ENCODE results near the gene SLC25A13. TPM values are rescaled to one million over a fixed set of nuclear protein-coding genes. Genes with fewer than 3 reads are reported as not detected.

SLC25A13 gene
- total RNA-seq, 4 donors from 2014 or later, result 2.3 to 53.0 (median 39.3) TPM

GRCh38 chr7:96322847-96323461 is 1.1 kb upstream of the SLC25A13 start:
- no peak overlapping the region for H3K4me3 ChIP-seq
- H3K27ac ChIP-seq, result peak overlapping the region in 1 of 2 donors; percentile 97
- no peaks in the 10 kb centered on the region for H3K27me3 ChIP-seq
- TF ChIP-seq, protein P1, sequence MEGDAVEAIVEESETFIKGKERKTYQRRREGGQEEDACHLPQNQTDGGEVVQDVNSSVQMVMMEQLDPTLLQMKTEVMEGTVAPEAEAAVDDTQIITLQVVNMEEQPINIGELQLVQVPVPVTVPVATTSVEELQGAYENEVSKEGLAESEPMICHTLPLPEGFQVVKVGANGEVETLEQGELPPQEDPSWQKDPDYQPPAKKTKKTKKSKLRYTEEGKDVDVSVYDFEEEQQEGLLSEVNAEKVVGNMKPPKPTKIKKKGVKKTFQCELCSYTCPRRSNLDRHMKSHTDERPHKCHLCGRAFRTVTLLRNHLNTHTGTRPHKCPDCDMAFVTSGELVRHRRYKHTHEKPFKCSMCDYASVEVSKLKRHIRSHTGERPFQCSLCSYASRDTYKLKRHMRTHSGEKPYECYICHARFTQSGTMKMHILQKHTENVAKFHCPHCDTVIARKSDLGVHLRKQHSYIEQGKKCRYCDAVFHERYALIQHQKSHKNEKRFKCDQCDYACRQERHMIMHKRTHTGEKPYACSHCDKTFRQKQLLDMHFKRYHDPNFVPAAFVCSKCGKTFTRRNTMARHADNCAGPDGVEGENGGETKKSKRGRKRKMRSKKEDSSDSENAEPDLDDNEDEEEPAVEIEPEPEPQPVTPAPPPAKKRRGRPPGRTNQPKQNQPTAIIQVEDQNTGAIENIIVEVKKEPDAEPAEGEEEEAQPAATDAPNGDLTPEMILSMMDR (IDR thresholded peaks at IDR 0.05), result no peak
- no peak for TF ChIP-seq POLR2A (IDR thresholded peaks at IDR 0.05)
- no peaks in the 10 kb centered on the region for H3K4me1 ChIP-seq
- no peak for DNase-seq
- no peaks in the 10 kb centered on the region for H3K9me3 ChIP-seq
- intact Hi-C loops (cut with DNase I; ENCODE audit: low total_unique reads), result no loop called here
- H3K36me3 ChIP-seq, result no peaks in the 10 kb centered on the region

GRCh38 chr7:96322373-96322695 is 436 bp upstream of the SLC25A13 start:
- H3K27me3 ChIP-seq, result no peaks in the 10 kb centered on the region
- peak overlapping the region; percentile 93 to 97 for H3K27ac ChIP-seq
- intact Hi-C loops (cut with DNase I; ENCODE audit: low total_unique reads), result no loop called here
- no peaks in the 10 kb centered on the region for H3K4me1 ChIP-seq
- no peaks in the 10 kb centered on the region for H3K36me3 ChIP-seq
- H3K4me3 ChIP-seq, result peak overlapping the region; percentile 61 to 78
- TF ChIP-seq, protein P1 (IDR thresholded peaks at IDR 0.05), result no peak
- no peak for TF ChIP-seq POLR2A (IDR thresholded peaks at IDR 0.05)
- no peaks in the 10 kb centered on the region for H3K9me3 ChIP-seq
- no peak for DNase-seq

DNA sequence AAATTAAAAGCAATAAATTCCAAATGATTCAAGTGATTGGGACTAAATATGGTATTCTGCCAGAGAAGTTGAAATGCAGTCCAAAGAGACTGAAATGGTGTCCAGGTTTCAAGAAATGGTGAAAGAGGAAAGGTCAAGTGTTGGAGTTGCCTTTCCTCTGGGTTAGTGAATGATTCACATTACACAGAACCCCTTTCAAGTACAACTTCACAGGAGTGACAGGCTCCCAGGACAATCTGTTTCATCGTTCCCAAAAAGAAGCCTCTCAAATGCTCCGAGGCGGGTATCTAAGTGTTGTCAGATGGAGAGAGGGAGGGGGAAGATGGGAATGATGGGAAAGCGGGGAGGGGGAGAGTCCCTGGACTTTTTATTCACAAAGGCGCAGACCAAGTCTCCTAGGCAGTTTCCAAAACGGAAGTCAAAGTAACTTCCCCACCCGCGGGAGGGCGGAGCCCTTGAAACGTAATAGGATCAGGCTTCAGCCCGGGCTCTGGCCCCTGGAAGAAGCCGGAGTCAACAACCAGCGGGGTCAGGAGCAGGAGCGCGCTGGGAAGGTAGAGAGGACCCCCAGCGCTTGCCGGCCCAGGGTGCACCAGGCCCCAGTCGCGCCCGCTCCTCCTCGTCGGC is 754 bp downstream of the SLC25A13 start:
- H3K27ac ChIP-seq, result peak overlapping the region; percentile 93 to 97
- H3K36me3 ChIP-seq, result no peaks in the 10 kb centered on the region
- peak overlapping the region; percentile 61 to 78 for H3K4me3 ChIP-seq
- no peaks in the 10 kb centered on the region for H3K4me1 ChIP-seq
- DNase-seq, result peak; percentile 83 to 84
- intact Hi-C loops (cut with DNase I; ENCODE audit: low total_unique reads), result no loop called here
- no peaks in the 10 kb centered on the region for H3K27me3 ChIP-seq
- TF ChIP-seq, protein P1 (IDR thresholded peaks at IDR 0.05), result no peak
- TF ChIP-seq POLR2A (IDR thresholded peaks at IDR 0.05), result peak; percentile 28 to 45
- H3K9me3 ChIP-seq, result no peaks in the 10 kb centered on the region

GRCh38 chr7:96320442-96320841 is 1.5 kb downstream of the SLC25A13 start:
- Histone ChIP-seq H3K4me1 (no peaks in the 10 kb centered on the region), H3K27me3 (no peaks in the 10 kb centered on the region), H3K36me3 (no peaks in the 10 kb centered on the region), H3K27ac (peak overlapping the region; percentile 93 to 97), H3K4me3 (no peak overlapping the region), H3K9me3 (no peaks in the 10 kb centered on the region)
- intact Hi-C loops (cut with DNase I; ENCODE audit: low total_unique reads), result no loop called here
- TF ChIP-seq, protein P1 (IDR thresholded peaks at IDR 0.05), result no peak
- no peak for TF ChIP-seq POLR2A (IDR thresholded peaks at IDR 0.05)
- no peak for DNase-seq

DNA sequence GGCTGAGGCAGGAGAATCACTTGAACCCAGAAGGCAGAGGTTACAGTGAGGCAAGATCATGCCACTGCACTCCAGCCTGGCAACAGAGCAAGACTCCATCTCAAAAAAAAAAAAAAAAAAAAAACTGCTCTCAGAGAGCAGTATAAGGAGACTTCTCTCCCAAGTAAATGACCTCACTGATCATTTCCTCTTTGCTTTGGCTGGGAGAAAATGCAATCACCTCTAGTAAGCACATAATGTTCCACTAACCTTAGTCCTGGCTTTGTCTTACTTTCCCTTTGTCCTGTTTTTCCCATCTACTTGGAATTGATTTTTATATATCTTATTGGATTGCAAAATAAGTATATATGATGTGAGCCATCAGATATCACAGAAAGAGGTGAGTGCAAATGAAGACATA is 2.5 kb downstream of the SLC25A13 start:
- Histone ChIP-seq H3K27me3 (no peaks in the 10 kb centered on the region), H3K27ac (peak overlapping the region in 1 of 2 donors; percentile 1), H3K4me1 (no peaks in the 10 kb centered on the region), H3K9me3 (no peaks in the 10 kb centered on the region), H3K4me3 (no peak overlapping the region), H3K36me3 (no peaks in the 10 kb centered on the region)
- DNase-seq, result no peak
- intact Hi-C loops (cut with DNase I; ENCODE audit: low total_unique reads), result no loop called here
- TF ChIP-seq, protein P1 (IDR thresholded peaks at IDR 0.05), result no peak
- TF ChIP-seq POLR2A (IDR thresholded peaks at IDR 0.05), result no peak

All from uterus (tissue), 4 donors.